IPS DF 19.7 (cell line): ENCODE data around the gene RPS19.
"Not testable (repeated sequence)": the region's sequence is repeated elsewhere in the genome, so short reads cannot be mapped to it uniquely, and the experiment has no call there.

ENCODE experiments used
- DNase-seq: peaks from one replicate; pipeline ENCODE4 v3.0.0-alpha.2; 2013; ENCODE audit warnings: low read depth, low spot score

Gene RPS19

GRCh38 chr19:41860419-41861115 is 512 bp downstream of the RPS19 start:
- DNase-seq: no peak

- no peak for DNase-seq
Observed at GRCh38 chr19:41861116-41861768, 1.2 kb downstream of the RPS19 start.

- DNase-seq: no peak
Observed at GRCh38 chr19:41861846-41862245, 1.8 kb downstream of the RPS19 start.

- DNase-seq: no peak
Observed at GRCh38 chr19:41862445-41862986, 2.5 kb downstream of the RPS19 start.

GRCh38 chr19:41863209-41863931 is 3.3 kb downstream of the RPS19 start:
- DNase-seq: no peak

GRCh38 chr19:41864374-41864773 is 4.3 kb downstream of the RPS19 start:
- no peak for DNase-seq

- DNase-seq: no peak
Observed at GRCh38 chr19:41866284-41866683, 6.2 kb downstream of the RPS19 start.

GRCh38 chr19:41868120-41868988 is 8.3 kb downstream of the RPS19 start:
- DNase-seq: no peak

- no peak for DNase-seq
Observed at GRCh38 chr19:41868989-41869300, 8.9 kb downstream of the RPS19 start.

- no peak for DNase-seq
Observed at GRCh38 chr19:41869374-41869955, 9.4 kb downstream of the RPS19 start.

- no peak for DNase-seq
Observed at GRCh38 chr19:41870401-41870873, 10.4 kb downstream of the RPS19 start.

- no peak for DNase-seq
Observed at GRCh38 chr19:41871573-41872383, 11.7 kb downstream of the RPS19 start.

- DNase-seq: no peak
Observed at GRCh38 chr19:41872384-41872774, 12.3 kb downstream of the RPS19 start.

- no peak for DNase-seq
Observed at GRCh38 chr19:41872775-41873647, 13.0 kb downstream of the RPS19 start.

- DNase-seq: not testable (repeated sequence)
Observed at GRCh38 chr19:41875973-41876372, 15.9 kb downstream of the RPS19 start.

- no peak for DNase-seq
Observed at GRCh38 chr19:41876847-41877832, 17.1 kb downstream of the RPS19 start, which contains the start of gene CD79A. CD79A (plus strand) TSS chr19:41877279; CDS start chr19:41877305, 26 bp downstream.

- DNase-seq: no peak
Observed at GRCh38 chr19:41877916-41878905, 18.2 kb downstream of the RPS19 start.
